Measurements from ENCODE around the gene C11orf21. TPM values are rescaled to one million over a fixed set of nuclear protein-coding genes. Genes with fewer than 3 reads are reported as not detected.

Gene C11orf21
- total and polyA plus RNA-seq, 10 of the 15 experiments (the other 5 are each of a cell fraction or from before 2014, with no cell fraction given) = 0.04 to 0.26 (median 0.11) TPM; not detected in 7

DNA sequence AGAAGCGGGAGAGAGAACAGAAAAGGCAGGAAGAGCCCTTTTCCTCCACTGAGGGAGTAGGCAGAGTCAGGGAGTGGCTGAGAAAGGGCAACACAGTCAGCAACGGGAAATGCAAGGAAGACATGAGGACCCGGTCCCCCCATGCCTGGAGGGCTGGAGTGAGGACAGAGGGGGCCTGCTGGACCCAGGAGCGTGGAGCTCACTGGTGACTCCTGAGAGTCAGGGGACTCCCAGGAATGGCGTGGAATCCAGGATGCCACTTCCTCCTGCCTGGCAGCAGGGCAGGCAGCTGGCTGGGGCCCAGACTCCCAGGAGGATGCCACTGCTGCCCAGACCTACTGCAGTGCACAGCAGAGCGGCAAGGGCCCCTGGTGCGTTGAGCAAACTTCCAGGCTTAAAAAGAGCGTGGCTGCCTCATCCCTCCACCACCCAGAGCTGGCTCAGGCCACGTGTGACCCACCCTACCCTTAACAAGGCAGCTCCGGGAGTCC is 11.3 kb downstream of the C11orf21 start:
- TF ChIP-seq ZNF24 (IDR thresholded peaks at IDR 0.05) (no peak), TCF7 (IDR thresholded peaks at IDR 0.05; ENCODE audit: borderline replicate concordance) (no peak), SRF (IDR thresholded peaks at IDR 0.05; ENCODE audit: low read depth in 2 of 2, low read length in 2 of 2) (no peak), TCF12 (IDR thresholded peaks at IDR 0.05; ENCODE audit: low read depth, low read length) (no peak), TBL1XR1 (IDR thresholded peaks at IDR 0.05; ENCODE audit: low read depth, low read length) (no peak), NRF1 (conservative IDR thresholded peaks at IDR 0.05; ENCODE audit: low read depth, low read length) (no peak), HDAC2 (IDR thresholded peaks at IDR 0.05) (no peak), KAT2A (conservative IDR thresholded peaks at IDR 0.05; ENCODE audit: control insufficient read depth, low read depth, low read length) (no peak), BHLHE40 (IDR thresholded peaks at IDR 0.05; ENCODE audit: borderline replicate concordance in 1 of 2, low read depth in 2 of 2, low read length in 1 of 2) (no peak), RCOR1 (conservative IDR thresholded peaks at IDR 0.05; ENCODE audit: low read depth, low read length) (no peak), CBX5 (IDR thresholded peaks at IDR 0.05; ENCODE audit: low read depth) (no peak)
- TF ChIP-seq, protein P1, sequence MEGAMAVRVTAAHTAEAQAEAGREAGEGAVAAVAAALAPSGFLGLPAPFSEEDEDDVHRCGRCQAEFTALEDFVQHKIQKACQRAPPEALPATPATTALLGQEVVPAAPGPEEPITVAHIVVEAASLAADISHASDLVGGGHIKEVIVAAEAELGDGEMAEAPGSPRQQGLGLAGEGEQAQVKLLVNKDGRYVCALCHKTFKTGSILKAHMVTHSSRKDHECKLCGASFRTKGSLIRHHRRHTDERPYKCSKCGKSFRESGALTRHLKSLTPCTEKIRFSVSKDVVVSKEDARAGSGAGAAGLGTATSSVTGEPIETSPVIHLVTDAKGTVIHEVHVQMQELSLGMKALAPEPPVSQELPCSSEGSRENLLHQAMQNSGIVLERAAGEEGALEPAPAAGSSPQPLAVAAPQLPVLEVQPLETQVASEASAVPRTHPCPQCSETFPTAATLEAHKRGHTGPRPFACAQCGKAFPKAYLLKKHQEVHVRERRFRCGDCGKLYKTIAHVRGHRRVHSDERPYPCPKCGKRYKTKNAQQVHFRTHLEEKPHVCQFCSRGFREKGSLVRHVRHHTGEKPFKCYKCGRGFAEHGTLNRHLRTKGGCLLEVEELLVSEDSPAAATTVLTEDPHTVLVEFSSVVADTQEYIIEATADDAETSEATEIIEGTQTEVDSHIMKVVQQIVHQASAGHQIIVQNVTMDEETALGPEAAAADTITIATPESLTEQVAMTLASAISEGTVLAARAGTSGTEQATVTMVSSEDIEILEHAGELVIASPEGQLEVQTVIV (IDR thresholded peaks at IDR 0.05; ENCODE audit: borderline replicate concordance, partially characterized antibody) = no peak
- no TSS peak for BruUV-seq (replicated peaks)
- no peaks in the 10 kb centered on the region for H3K36me3 ChIP-seq (ENCODE audit: control insufficient read depth in 2 of 2, insufficient read depth in 2 of 2, low read length in 1 of 2)
- H4K20me1 ChIP-seq (ENCODE audit: control insufficient read depth, insufficient read depth) = no peaks in the 10 kb centered on the region
- intact Hi-C loops (cut with micrococcal nuclease; ENCODE audit: unreplicated experiment) = no loop called here
- ATAC-seq (no peak), DNase-seq (ENCODE audit: low read depth, low spot score) (no peak), FAIRE-seq (no peak)
- H2AFZ ChIP-seq (ENCODE audit: control insufficient read depth, low read depth, low read length) = no peak overlapping the region
- no peaks in the 10 kb centered on the region for H3K9me3 ChIP-seq (replicated peaks; ENCODE audit: control insufficient read depth, insufficient read depth, low read length)
- no peak overlapping the region for H3K27ac ChIP-seq (ENCODE audit: control insufficient read depth, insufficient read depth)
- ChIA-PET POLR2A (no interaction called here), RAD21 (ENCODE audit: unreplicated experiment) (no interaction called here), CTCF (no interaction called here), SMC1A (ENCODE audit: uncharacterized antibody, unreplicated experiment) (no interaction called here)
- in situ Hi-C loops (cut with MboI) = no loop called here
- no peak overlapping the region for H3K4me2 ChIP-seq (ENCODE audit: control insufficient read depth, insufficient read depth)
- no peak overlapping the region for H3K4me3 ChIP-seq
- no peak overlapping the region for H3K9ac ChIP-seq (ENCODE audit: control insufficient read depth, insufficient read depth, low read length)
- H3K4me1 ChIP-seq (ENCODE audit: control insufficient read depth, insufficient read depth, low read length) = no peaks in the 10 kb centered on the region
- H3K79me2 ChIP-seq (ENCODE audit: control insufficient read depth, insufficient read depth, low read length) = no peaks in the 10 kb centered on the region
- H3K27me3 ChIP-seq (replicated peaks in 1 of 2; ENCODE audit: control insufficient read depth in 2 of 2, insufficient read depth in 2 of 2, low read length in 1 of 2) = no peaks in the 10 kb centered on the region; a peak in 2 of 4 replicates
- WGBS (ENCODE audit: insufficient coverage, insufficient replicate concordance, low lambda C conversion rate, missing lambda C conversion rate) = 20% methylated on average over 10 of the region's 10 CpGs
